K562 (cell line): ENCODE results near the gene FOXJ3. TPM values are rescaled to one million over a fixed set of nuclear protein-coding genes. Genes with fewer than 3 reads are reported as not detected.

Experiments
- ATAC-seq: fragments of 200-7000 bp; cut with Tn5 transposase; 3 replicates; pipeline ENCODE4 v1.9.1; 2020; ENCODE audit warnings: moderate library complexity
- BruUV-seq: library from RNA; stranded (reverse); fragments of 400-500 nt; replicated peaks from 2 replicates; lab custom pipeline; 2021; lab: Mats Ljungman, UMichigan
- CTCF ChIA-PET: fragments of 300-600 bp; formaldehyde crosslinking; extraction: SDS; loops from one replicate; lab custom pipeline; 2021; ENCODE audit warnings: low intra/inter-chr PET ratio; lab: Yijun Ruan, JAX
- POLR2A ChIA-PET: fragments of 300-600, 350-650 bp; sonication (Branson Sonifier 250); formaldehyde crosslinking; extraction: SDS; loops from one replicate; lab custom pipeline; 2021; ENCODE audit warnings: antibody characterized with exemption, inconsistent platforms; lab: Yijun Ruan, JAX
- DNase-seq, 4 experiments: peaks; one replicate each; pipeline versions ENCODE4 v3.0.0 to v3.0.0-alpha.2; 2011 to 2018; ENCODE audit warnings: low spot score in 3 of 4, mixed read lengths in 3 of 4; ENCODE audit errors: extremely low read depth in 1 of 4
- FAIRE-seq: peaks from 2 replicates; lab custom pipeline; 2011; peaks lifted over from hg19 to GRCh38; lab: Jason Lieb, UNC
- H2AFZ ChIP-seq: 2 replicates; pipeline ENCODE4 v1.6.0; 2011; ENCODE audit warnings: low read depth, low read length, control low read depth, inconsistent platforms
- H3K27ac ChIP-seq: fragments of 200-600 bp; 3 replicates; pipeline ENCODE4 v1.8.0; 2011; ENCODE audit warnings: low read depth, mild to moderate bottlenecking, control low read depth, inconsistent platforms, low read length, moderate library complexity, mixed read lengths; ENCODE audit errors: extremely low read depth
- H3K27me3 ChIP-seq, 2 experiments: fragments of 300-600 bp in 1 of 2; 2 replicates in 1 of 2; 3 replicates in 1 of 2; pipeline versions ENCODE4 v1.6.0 to v1.8.0; 2011; ENCODE audit warnings: inconsistent platforms in 2 of 2, low read length in 2 of 2, mild to moderate bottlenecking in 1 of 2, mixed read lengths in 1 of 2, moderate library complexity in 1 of 2; ENCODE audit not compliant: control insufficient read depth in 2 of 2, insufficient read depth in 2 of 2
- H3K36me3 ChIP-seq: fragments of 300-600 bp; 3 replicates; pipeline ENCODE4 v1.8.0; 2011; ENCODE audit warnings: mild to moderate bottlenecking, low read length, inconsistent platforms; ENCODE audit not compliant: control insufficient read depth, insufficient read depth
- H3K4me1 ChIP-seq, 2 experiments: fragments of 200-600 bp in 1 of 2; replicated peaks in 1 of 2; 2 replicates in 1 of 2; 3 replicates in 1 of 2; pipeline versions ENCODE4 v1.5.1 to v1.8.0; 2011; ENCODE audit warnings: inconsistent platforms in 2 of 2, low read length in 2 of 2, mild to moderate bottlenecking in 1 of 2, mixed read lengths in 1 of 2, moderate library complexity in 1 of 2; ENCODE audit not compliant: control insufficient read depth in 2 of 2, insufficient read depth in 2 of 2
- H3K4me2 ChIP-seq: 2 replicates; pipeline ENCODE4 v1.6.1; 2011; ENCODE audit warnings: low read length, control low read depth, inconsistent platforms, mixed read lengths; ENCODE audit not compliant: insufficient read depth
- H3K4me3 ChIP-seq: fragments of 200-600 bp; sonication (generic), shearing (Covaris generic); 2 replicates; pipeline ENCODE4 v1.5.1; 2016; ENCODE audit warnings: control low read depth, inconsistent platforms
- H3K79me2 ChIP-seq: fragments of 200-600 bp; 3 replicates; pipeline ENCODE4 v1.8.0; 2011; ENCODE audit warnings: low read length, inconsistent platforms; ENCODE audit not compliant: control insufficient read depth, insufficient read depth
- H3K9ac ChIP-seq, 2 experiments: 2 replicates each; pipeline versions ENCODE4 v1.6.0 to v1.6.1; 2011; ENCODE audit warnings: low read depth in 2 of 2, low read length in 2 of 2, control low read depth in 1 of 2, inconsistent platforms in 1 of 2, mild to moderate bottlenecking in 1 of 2, mixed read lengths in 1 of 2; ENCODE audit not compliant: insufficient read depth in 1 of 2
- H3K9me1 ChIP-seq: one replicate; pipeline ENCODE4 v1.6.0; 2011; ENCODE audit warnings: inconsistent platforms, mild to moderate bottlenecking, low read length, moderate library complexity; ENCODE audit not compliant: control insufficient read depth, insufficient read depth
- H3K9me3 ChIP-seq: replicated peaks from 2 replicates; pipeline ENCODE4 v1.5.1; 2011; ENCODE audit warnings: low read depth, low read length, inconsistent platforms; ENCODE audit not compliant: control insufficient read depth, insufficient read depth
- H4K20me1 ChIP-seq: replicated peaks from 2 replicates; pipeline ENCODE4 v1.6.1; 2011; ENCODE audit warnings: low read length, inconsistent platforms, mixed read lengths; ENCODE audit not compliant: control insufficient read depth, insufficient read depth
- BCL6 ChIP-seq: fragments of 250-450 bp; sonication (Bioruptor Pico); IDR thresholded peaks from 2 replicates; pipeline ENCODE4 v1.4.0; 2020
- ELF1 ChIP-seq: fragments of 200-800 bp; sonication (Bioruptor generic); IDR thresholded peaks from 2 replicates; pipeline ENCODE4 v1.6.1; 2016; ENCODE audit warnings: missing genetic modification characterization, missing compliant biosample characterization
- GTF2F1 ChIP-seq: IDR thresholded peaks from 2 replicates; pipeline ENCODE4 v1.6.1; 2011; ENCODE audit warnings: low read depth, low read length, improper control_type of control experiment
- MCM3 ChIP-seq: fragments of 450-650 bp; IDR thresholded peaks from 2 replicates; pipeline ENCODE4 v1.6.1; 2016
- STAT5B ChIP-seq: fragments of 250-450 bp; sonication (Bioruptor Pico); IDR thresholded peaks from 2 replicates; pipeline ENCODE4 v1.8.0; 2021; ENCODE audit warnings: mild to moderate bottlenecking, inconsistent platforms
- ZNF140 ChIP-seq: fragments of 250-450 bp; sonication (Bioruptor Pico); IDR thresholded peaks from 2 replicates; pipeline ENCODE4 v1.8.0; 2021; ENCODE audit warnings: moderate library complexity, mild to moderate bottlenecking, inconsistent platforms
- ZNF699 ChIP-seq: fragments of 250-450 bp; sonication (Bioruptor Pico); IDR thresholded peaks from 2 replicates; pipeline ENCODE4 v1.8.0; 2021; ENCODE audit warnings: mild to moderate bottlenecking, moderate library complexity; ENCODE audit not compliant: insufficient replicate concordance
- WGBS: fragments of 100-300 bp; shearing (Covaris generic); methylation state at CpG from one replicate; pipeline ENCODE4 v1.1.6; 2016; ENCODE audit warnings: low coverage, mixed read lengths; ENCODE audit not compliant: insufficient coverage; ENCODE audit errors: missing lambda C conversion rate; 5-methylcytosine and 5-hydroxymethylcytosine counted together
- in situ Hi-C: fragments of 300-500 bp; cut with MboI; formaldehyde crosslinking; loops from 4 replicates; pipeline ENCODE4 v1.15.0; 2018; ENCODE audit warnings: inconsistent platforms, mixed read lengths
- intact Hi-C: fragments of 100-400 bp; cut with micrococcal nuclease; formaldehyde crosslinking; loops from 2 replicates; pipeline ENCODE4 v1.14.2; 2022
- polyA plus RNA-seq, 8 experiments: library from polyadenylated mRNA; depleted of rRNA in 4 of 8; stranded (reverse) in 5 of 8; unstranded in 3 of 8; fragments of >200 nt; fragmentation: Nextera tagmentation in 2 of 8; fragmentation: Illumina TruSeq in 1 of 8; extraction: Ambion mirVana in 2 of 8; extraction: Trizol in 1 of 8; gene quantifications; 2 replicates each; pipeline versions ENCODE4 v1.2.1 to v1.2.3, GENCODE V29; 2011 to 2014; ENCODE audit warnings: inconsistent platforms in 1 of 8, missing spikeins in 1 of 8
- total RNA-seq, 7 experiments: library from RNA; depleted of rRNA in 6 of 7; stranded (reverse); fragments of >200 nt in 6 of 7; fragmentation: Illumina TruSeq in 2 of 7; extraction: Trizol in 2 of 7; gene quantifications; 2 replicates each; pipeline versions ENCODE4 v1.2.1 to v1.2.3, GENCODE V29; 2011 to 2021; ENCODE audit warnings: low replicate concordance in 1 of 7
- TF ChIP-seq, protein P1 (sequence below), 2 experiments: fragments of 450-650 bp; formaldehyde crosslinking in 1 of 2; IDR thresholded peaks; 2 replicates each; pipeline versions ENCODE4 v1.4.0 to v1.6.1; 2014 to 2020; ENCODE audit warnings: mild to moderate bottlenecking in 2 of 2, borderline replicate concordance in 1 of 2, low read depth in 1 of 2
- TF ChIP-seq, protein P2 (sequence below): fragments of 150-350 bp; conservative IDR thresholded peaks from 2 replicates; pipeline ENCODE4 v1.6.1; 2014; ENCODE audit warnings: low read length

Gene FOXJ3
- total and polyA plus RNA-seq, 9 of the 15 experiments (the other 6 are each of a cell fraction or from before 2014, with no cell fraction given), result 8.7 to 35.3 (median 23.4) TPM

DNA sequence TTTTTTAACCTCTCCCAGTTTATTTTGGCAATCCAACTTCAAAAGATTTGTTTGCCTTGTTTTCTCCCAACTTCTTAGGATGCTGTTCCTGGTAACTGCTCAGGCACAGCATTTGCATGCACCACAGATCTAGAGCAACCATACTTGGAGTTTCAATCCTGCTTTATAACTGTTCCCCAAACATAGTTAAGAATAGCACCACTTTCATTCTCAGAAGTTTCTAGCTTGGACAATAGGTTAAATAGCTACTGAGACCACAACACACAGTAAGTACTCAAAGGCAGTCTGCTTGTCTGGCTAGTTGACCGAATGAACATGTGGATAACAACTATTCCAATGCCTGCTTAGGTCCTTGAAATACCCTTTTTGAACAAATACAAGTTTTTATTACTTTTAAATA lies 76.8 kb downstream of the FOXJ3 start:
- no peak for FAIRE-seq
- ChIA-PET POLR2A (interaction anchor here (0.6 kb wide), 1 partner anchor 375 kb away, joined by 3 read pairs; no protein-coding TSS in a partner anchor), CTCF (no interaction called here)
- 96% methylated on average over 1 of the region's 1 CpG for WGBS
- 0 out of 2 replicates have a peak, but pooled peaks cover 2% of the 10 kb centered on the region for H3K9me3 ChIP-seq
- H3K9me1 ChIP-seq, result no peaks in the 10 kb centered on the region
- BruUV-seq, result no TSS peak
- H4K20me1 ChIP-seq, result 0 out of 2 replicates have a peak, but pooled peaks cover 3% of the 10 kb centered on the region
- H3K4me1 ChIP-seq, result peaks cover 4 to 14% of the 10 kb centered on the region in 2 experiments; a peak in 4 of 5 replicates
- peaks cover 67% of the 10 kb centered on the region for H3K79me2 ChIP-seq
- H3K36me3 ChIP-seq, result peaks cover 20% of the 10 kb centered on the region; the same call in 2 of the 3 replicates
- H3K27me3 ChIP-seq, result no peaks in the 10 kb centered on the region
- no peak overlapping the region for H3K27ac ChIP-seq
- no peak overlapping the region for H2AFZ ChIP-seq
- H3K9ac ChIP-seq, result no peak overlapping the region
- no peak for DNase-seq
- no peak overlapping the region for H3K4me3 ChIP-seq
- intact Hi-C loops, result no loop called here
- no peak overlapping the region for H3K4me2 ChIP-seq
- in situ Hi-C loops, result no loop called here
- ATAC-seq, result no peak
- TF ChIP-seq ELF1 (tag), result no peak
- TF ChIP-seq BCL6 (CRISPR knock-in tag), result no peak
- TF ChIP-seq GTF2F1, result no peak
- no peak for TF ChIP-seq STAT5B
- TF ChIP-seq, protein P1, sequence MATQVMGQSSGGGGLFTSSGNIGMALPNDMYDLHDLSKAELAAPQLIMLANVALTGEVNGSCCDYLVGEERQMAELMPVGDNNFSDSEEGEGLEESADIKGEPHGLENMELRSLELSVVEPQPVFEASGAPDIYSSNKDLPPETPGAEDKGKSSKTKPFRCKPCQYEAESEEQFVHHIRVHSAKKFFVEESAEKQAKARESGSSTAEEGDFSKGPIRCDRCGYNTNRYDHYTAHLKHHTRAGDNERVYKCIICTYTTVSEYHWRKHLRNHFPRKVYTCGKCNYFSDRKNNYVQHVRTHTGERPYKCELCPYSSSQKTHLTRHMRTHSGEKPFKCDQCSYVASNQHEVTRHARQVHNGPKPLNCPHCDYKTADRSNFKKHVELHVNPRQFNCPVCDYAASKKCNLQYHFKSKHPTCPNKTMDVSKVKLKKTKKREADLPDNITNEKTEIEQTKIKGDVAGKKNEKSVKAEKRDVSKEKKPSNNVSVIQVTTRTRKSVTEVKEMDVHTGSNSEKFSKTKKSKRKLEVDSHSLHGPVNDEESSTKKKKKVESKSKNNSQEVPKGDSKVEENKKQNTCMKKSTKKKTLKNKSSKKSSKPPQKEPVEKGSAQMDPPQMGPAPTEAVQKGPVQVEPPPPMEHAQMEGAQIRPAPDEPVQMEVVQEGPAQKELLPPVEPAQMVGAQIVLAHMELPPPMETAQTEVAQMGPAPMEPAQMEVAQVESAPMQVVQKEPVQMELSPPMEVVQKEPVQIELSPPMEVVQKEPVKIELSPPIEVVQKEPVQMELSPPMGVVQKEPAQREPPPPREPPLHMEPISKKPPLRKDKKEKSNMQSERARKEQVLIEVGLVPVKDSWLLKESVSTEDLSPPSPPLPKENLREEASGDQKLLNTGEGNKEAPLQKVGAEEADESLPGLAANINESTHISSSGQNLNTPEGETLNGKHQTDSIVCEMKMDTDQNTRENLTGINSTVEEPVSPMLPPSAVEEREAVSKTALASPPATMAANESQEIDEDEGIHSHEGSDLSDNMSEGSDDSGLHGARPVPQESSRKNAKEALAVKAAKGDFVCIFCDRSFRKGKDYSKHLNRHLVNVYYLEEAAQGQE (IDR thresholded peaks at IDR 0.05; ENCODE audit: borderline replicate concordance), result no peak
- TF ChIP-seq, protein P1 (CRISPR knock-in tag; IDR thresholded peaks at IDR 0.05; ENCODE audit: low read depth), result no peak
- TF ChIP-seq ZNF699 (CRISPR knock-in tag), result no peak
- no peak for TF ChIP-seq MCM3
- TF ChIP-seq, protein P2, sequence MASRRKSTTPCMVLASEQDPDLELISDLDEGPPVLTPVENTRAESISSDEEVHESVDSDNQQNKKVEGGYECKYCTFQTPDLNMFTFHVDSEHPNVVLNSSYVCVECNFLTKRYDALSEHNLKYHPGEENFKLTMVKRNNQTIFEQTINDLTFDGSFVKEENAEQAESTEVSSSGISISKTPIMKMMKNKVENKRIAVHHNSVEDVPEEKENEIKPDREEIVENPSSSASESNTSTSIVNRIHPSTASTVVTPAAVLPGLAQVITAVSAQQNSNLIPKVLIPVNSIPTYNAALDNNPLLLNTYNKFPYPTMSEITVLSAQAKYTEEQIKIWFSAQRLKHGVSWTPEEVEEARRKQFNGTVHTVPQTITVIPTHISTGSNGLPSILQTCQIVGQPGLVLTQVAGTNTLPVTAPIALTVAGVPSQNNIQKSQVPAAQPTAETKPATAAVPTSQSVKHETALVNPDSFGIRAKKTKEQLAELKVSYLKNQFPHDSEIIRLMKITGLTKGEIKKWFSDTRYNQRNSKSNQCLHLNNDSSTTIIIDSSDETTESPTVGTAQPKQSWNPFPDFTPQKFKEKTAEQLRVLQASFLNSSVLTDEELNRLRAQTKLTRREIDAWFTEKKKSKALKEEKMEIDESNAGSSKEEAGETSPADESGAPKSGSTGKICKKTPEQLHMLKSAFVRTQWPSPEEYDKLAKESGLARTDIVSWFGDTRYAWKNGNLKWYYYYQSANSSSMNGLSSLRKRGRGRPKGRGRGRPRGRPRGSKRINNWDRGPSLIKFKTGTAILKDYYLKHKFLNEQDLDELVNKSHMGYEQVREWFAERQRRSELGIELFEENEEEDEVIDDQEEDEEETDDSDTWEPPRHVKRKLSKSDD, result no peak
- no peak for TF ChIP-seq ZNF140 (CRISPR knock-in tag)
